Stomach (tissue), 4 donors: ENCODE results near the gene CYP4F8.

Source experiments
- CTCF ChIP-seq, 7 experiments: fragments of 450-650 bp in 4 of 7; fragments of 200-600 bp in 3 of 7; sonication (generic) in 3 of 7; IDR thresholded peaks; one replicate each; pipeline ENCODE4 v1.5.1; 2016 to 2019; ENCODE audit warnings: antibody characterized with exemption in 7 of 7, control low read depth in 2 of 7, mild to moderate bottlenecking in 1 of 7
- EP300 ChIP-seq: sonication (generic); formaldehyde crosslinking; IDR thresholded peaks from one replicate; pipeline ENCODE4 v1.6.1; 2017; ENCODE audit warnings: antibody characterized with exemption
- POLR2A ChIP-seq, 4 donors: fragments of 450-650 bp; IDR thresholded peaks; one replicate each; pipeline ENCODE4 v1.6.1; 2016; ENCODE audit warnings: antibody characterized with exemption in 4 of 4, control low read depth in 2 of 4, mild to moderate bottlenecking in 1 of 4, moderate library complexity in 1 of 4
- POLR2AphosphoS5 ChIP-seq, 3 donors: sonication (generic); formaldehyde crosslinking; IDR thresholded peaks; one replicate each; pipeline ENCODE4 v1.6.1; 2016; ENCODE audit warnings: antibody characterized with exemption in 3 of 3

DNA sequence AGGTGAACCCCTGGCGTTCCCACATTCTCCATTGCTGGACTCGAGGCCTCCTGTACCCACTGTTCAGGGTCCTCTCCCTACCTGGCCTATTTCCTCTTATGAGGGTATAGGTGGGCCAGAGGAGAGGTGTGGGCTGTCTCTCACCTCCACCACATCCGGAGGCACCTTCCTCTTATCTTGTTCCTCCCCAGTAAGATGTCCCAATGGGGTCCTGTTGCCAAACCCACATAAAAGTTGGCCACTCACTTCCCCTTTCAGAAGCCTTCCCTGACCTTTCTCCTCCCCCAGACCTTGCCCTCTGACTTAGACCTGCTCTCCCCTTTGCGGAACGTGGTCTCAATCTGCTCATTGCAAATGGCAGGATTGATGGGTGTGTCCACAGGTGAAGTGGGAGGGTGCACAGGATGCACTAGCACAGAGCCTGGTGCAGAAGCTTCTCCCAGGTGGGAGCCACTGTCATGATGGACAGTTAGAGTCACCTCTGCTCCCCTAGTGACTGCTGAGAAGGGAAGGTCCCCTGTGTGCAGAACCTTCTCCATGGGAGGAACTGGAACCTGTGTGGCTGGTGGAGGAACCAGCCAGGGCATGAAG, 27.0 kb downstream of the CYP4F8 start:
- TF ChIP-seq CTCF (IDR thresholded peaks at IDR 0.05) (no peak), EP300 (no peak), POLR2A (IDR thresholded peaks at IDR 0.05) (no peak), POLR2AphosphoS5 (IDR thresholded peaks at IDR 0.05) (no peak)
